Breast epithelium (tissue), 4 donors: Measurements from ENCODE around the gene TP63. TPM values are rescaled to one million over a fixed set of nuclear protein-coding genes. Genes with fewer than 3 reads are reported as not detected.
"Not testable (repeated sequence)": the region's sequence is repeated elsewhere in the genome, so short reads cannot be mapped to it uniquely, and the experiment has no call there.

Experiments used
- DNase-seq, 2 donors: peaks; one replicate each; pipeline ENCODE4 v3.0.0-alpha.2; 2019; ENCODE audit warnings: low spot score in 2 of 2
- H3K27ac ChIP-seq, 2 donors: fragments of 200-600 bp; sonication (generic) in 1 of 2; one replicate each; pipeline ENCODE4 v1.5.1; 2016 to 2019; ENCODE audit warnings: mild to moderate bottlenecking in 1 of 2
- H3K27me3 ChIP-seq, 2 donors: fragments of 200-600 bp; sonication (generic) in 1 of 2; one replicate each; pipeline versions ENCODE4 v1.5.1 to v1.6.0; 2017 to 2019; ENCODE audit warnings: control low read depth in 1 of 2, mild to moderate bottlenecking in 1 of 2
- H3K36me3 ChIP-seq: fragments of 200-600 bp; one replicate; pipeline ENCODE4 v1.5.1; 2019
- H3K4me1 ChIP-seq, 2 donors: fragments of 200-600 bp; sonication (generic); one replicate each; pipeline ENCODE4 v1.5.1; 2016 to 2019; ENCODE audit warnings: control low read depth in 1 of 2
- H3K4me3 ChIP-seq, 3 donors: fragments of 200-600 bp; sonication (generic); 1 replicate in 2 of 3; 2 replicates in 1 of 3; pipeline ENCODE4 v1.5.1; 2016 to 2019; ENCODE audit warnings: mild to moderate bottlenecking in 3 of 3, moderate library complexity in 2 of 3
- H3K9me3 ChIP-seq, 2 donors: fragments of 200-600 bp; sonication (generic) in 1 of 2; one replicate each; pipeline ENCODE4 v1.5.1; 2016 to 2019; ENCODE audit warnings: control low read depth in 1 of 2
- POLR2A ChIP-seq: fragments of 450-650 bp; IDR thresholded peaks from one replicate; pipeline ENCODE4 v1.6.1; 2016; ENCODE audit warnings: antibody characterized with exemption, mild to moderate bottlenecking, moderate library complexity
- POLR2AphosphoS5 ChIP-seq, 3 donors: sonication (generic); formaldehyde crosslinking; IDR thresholded peaks; one replicate each; pipeline ENCODE4 v1.6.1; 2017; ENCODE audit warnings: antibody characterized with exemption in 3 of 3
- intact Hi-C: fragments of 100-400 bp; cut with DNase I; formaldehyde crosslinking; loops from one replicate; pipeline ENCODE4 v1.15.1; 2023; ENCODE audit warnings: low total_unique reads
- total RNA-seq, 3 donors: library from RNA; depleted of rRNA; stranded (reverse); fragments of >200 nt; gene quantifications; one replicate each; pipeline ENCODE4 v1.1.0, GENCODE V29; 2016
- TF ChIP-seq, protein P1 (sequence below), 3 donors: fragments of 450-650 bp; IDR thresholded peaks; one replicate each; pipeline ENCODE4 v1.5.1; 2016 to 2017; ENCODE audit warnings: antibody characterized with exemption in 3 of 3, mild to moderate bottlenecking in 3 of 3, moderate library complexity in 3 of 3

Gene TP63
- total RNA-seq, 3 donors from 2014 or later, result 0.96 to 47.7 (median 20.0) TPM

DNA sequence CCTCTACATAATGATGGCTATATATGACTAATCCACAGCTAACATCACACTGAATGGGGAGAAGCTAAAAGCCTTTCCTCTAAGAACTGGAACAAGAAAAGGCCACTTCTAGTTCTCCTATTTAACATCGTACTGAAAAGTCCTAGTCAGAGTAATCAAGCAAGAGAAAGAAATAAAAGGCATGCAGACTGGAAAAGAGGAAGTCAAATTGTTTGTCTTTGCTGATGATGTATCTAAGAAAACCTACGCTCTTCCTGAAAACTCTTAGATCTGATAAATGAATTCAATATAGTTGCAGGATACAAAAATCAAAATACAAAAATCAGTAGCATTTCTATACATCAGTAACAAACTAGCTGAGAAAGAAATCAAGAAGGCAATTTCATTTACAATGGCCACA lies 116.9 kb downstream of the TP63 start:
- intact Hi-C loops, result no loop called here
- no peaks in the 10 kb centered on the region for H3K4me1 ChIP-seq
- no peak overlapping the region for H3K4me3 ChIP-seq
- no peaks in the 10 kb centered on the region for H3K27me3 ChIP-seq
- TF ChIP-seq, protein P1, sequence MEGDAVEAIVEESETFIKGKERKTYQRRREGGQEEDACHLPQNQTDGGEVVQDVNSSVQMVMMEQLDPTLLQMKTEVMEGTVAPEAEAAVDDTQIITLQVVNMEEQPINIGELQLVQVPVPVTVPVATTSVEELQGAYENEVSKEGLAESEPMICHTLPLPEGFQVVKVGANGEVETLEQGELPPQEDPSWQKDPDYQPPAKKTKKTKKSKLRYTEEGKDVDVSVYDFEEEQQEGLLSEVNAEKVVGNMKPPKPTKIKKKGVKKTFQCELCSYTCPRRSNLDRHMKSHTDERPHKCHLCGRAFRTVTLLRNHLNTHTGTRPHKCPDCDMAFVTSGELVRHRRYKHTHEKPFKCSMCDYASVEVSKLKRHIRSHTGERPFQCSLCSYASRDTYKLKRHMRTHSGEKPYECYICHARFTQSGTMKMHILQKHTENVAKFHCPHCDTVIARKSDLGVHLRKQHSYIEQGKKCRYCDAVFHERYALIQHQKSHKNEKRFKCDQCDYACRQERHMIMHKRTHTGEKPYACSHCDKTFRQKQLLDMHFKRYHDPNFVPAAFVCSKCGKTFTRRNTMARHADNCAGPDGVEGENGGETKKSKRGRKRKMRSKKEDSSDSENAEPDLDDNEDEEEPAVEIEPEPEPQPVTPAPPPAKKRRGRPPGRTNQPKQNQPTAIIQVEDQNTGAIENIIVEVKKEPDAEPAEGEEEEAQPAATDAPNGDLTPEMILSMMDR (IDR thresholded peaks at IDR 0.05), result no peak
- TF ChIP-seq POLR2AphosphoS5 (IDR thresholded peaks at IDR 0.05), result no peak
- no peak for TF ChIP-seq POLR2A
- H3K36me3 ChIP-seq, result no peaks in the 10 kb centered on the region
- H3K27ac ChIP-seq, result no peak overlapping the region
- no peak for DNase-seq
- H3K9me3 ChIP-seq, result peaks cover 9 to 18% of the 10 kb centered on the region in 2 donors

DNA sequence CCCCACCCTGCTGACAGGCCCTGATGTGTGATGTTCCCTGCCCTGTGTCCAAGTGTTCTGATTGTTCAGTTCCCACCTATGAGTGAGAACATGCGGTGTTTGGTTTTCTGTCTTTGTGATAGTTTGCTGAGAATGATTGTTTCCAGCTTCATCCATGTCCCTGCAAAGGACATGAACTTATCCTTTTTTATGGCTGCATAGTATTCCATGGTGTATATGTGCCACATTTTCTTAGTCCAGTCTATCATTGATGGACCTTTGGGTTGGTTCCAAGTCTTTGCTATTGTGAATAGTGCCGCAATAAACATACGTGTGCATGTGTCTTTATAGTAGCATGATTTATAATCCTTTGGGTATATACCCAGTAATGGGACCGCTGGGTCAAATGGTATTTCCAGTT lies 119.8 kb downstream of the TP63 start:
- H3K4me3 ChIP-seq, H3K36me3 ChIP-seq, DNase-seq, H3K27me3 ChIP-seq, H3K9me3 ChIP-seq, H3K27ac ChIP-seq, intact Hi-C loops, H3K4me1 ChIP-seq: not testable (repeated sequence)

DNA sequence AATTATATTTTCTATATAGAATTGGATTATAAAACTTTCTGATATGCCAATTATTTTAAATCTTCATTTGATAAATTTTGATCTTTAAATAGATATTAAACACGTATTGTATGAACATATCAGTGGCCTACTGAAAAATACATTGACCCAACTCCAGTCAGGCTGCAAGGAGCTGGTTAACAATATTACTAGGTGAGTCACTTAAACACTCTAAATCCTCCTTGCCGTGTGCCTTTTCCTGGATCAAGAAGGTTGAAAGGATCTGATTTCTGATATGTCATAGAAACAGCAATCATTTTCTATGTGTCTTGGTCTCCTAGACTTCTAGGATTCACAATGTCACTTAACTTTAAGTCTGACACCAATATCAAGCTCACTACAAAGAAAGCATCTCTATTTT lies 123.2 kb downstream of the TP63 start:
- Histone ChIP-seq H3K27me3 (no peaks in the 10 kb centered on the region), H3K4me3 (no peak overlapping the region), H3K4me1 (peaks cover 0 to 5% of the 10 kb centered on the region in 2 donors), H3K27ac (no peak overlapping the region), H3K36me3 (no peaks in the 10 kb centered on the region), H3K9me3 (no peaks in the 10 kb centered on the region)
- TF ChIP-seq POLR2A (no peak), POLR2AphosphoS5 (IDR thresholded peaks at IDR 0.05) (no peak)
- DNase-seq, result no peak
- intact Hi-C loops, result no loop called here

DNA sequence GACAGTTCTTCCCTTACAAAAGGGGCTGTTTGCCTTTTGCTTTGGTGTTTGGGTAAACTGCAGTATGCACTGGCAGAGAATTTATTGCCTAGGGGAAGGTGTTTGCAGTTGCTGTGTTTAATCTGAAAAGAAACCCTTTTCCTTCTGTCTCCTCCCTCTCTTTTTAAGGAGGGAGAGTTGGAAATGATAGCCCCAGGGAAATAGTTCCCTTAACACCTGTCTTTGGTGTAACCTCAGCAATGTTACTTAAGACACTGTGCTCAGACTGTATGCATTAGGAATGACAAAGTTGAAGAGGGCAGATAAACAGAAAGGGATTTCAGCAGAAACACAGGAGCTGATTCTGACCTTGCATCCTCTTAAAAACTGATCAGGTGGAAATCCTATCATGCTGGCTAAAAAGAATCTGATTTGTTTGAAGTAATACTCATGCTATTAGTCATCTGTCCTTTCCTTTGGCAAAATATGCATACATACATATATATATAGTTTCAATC lies 125.4 kb downstream of the TP63 start:
- peaks cover 0 to 5% of the 10 kb centered on the region in 2 donors for H3K4me1 ChIP-seq
- no peaks in the 10 kb centered on the region for H3K36me3 ChIP-seq
- H3K27me3 ChIP-seq, result no peaks in the 10 kb centered on the region
- TF ChIP-seq POLR2AphosphoS5 (IDR thresholded peaks at IDR 0.05) (no peak), POLR2A (no peak)
- TF ChIP-seq, protein P1 (IDR thresholded peaks at IDR 0.05), result no peak
- H3K4me3 ChIP-seq, result no peak overlapping the region
- intact Hi-C loops, result no loop called here
- no peak overlapping the region for H3K27ac ChIP-seq
- DNase-seq, result no peak
- no peaks in the 10 kb centered on the region for H3K9me3 ChIP-seq

DNA sequence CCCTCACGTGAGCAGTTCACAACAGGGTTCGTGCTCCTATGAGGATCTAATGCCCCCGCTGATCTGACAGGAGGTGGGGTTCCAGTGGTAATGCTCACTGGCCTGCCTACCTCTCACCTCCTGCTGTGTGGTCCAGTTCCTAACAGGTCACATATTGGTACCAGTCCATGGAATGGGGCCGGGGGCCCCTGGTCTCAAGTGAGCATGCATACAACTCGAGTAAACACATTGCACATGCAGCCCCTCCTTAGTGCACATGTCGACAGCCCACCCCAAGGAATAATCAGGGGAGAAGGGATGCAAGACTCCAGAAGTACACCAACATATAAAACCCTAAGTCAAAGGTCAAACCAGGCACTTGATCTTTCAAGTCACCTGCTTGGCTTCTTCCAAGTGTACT lies 127.0 kb downstream of the TP63 start:
- TF ChIP-seq POLR2AphosphoS5 (IDR thresholded peaks at IDR 0.05), result no peak
- no peak for TF ChIP-seq POLR2A
- TF ChIP-seq, protein P1 (IDR thresholded peaks at IDR 0.05), result no peak
- no peak overlapping the region for H3K4me3 ChIP-seq
- peaks cover 0 to 5% of the 10 kb centered on the region in 2 donors for H3K4me1 ChIP-seq
- no peaks in the 10 kb centered on the region for H3K36me3 ChIP-seq
- intact Hi-C loops, result no loop called here
- no peak for DNase-seq
- no peak overlapping the region for H3K27ac ChIP-seq
- no peaks in the 10 kb centered on the region for H3K9me3 ChIP-seq
- no peaks in the 10 kb centered on the region for H3K27me3 ChIP-seq

DNA sequence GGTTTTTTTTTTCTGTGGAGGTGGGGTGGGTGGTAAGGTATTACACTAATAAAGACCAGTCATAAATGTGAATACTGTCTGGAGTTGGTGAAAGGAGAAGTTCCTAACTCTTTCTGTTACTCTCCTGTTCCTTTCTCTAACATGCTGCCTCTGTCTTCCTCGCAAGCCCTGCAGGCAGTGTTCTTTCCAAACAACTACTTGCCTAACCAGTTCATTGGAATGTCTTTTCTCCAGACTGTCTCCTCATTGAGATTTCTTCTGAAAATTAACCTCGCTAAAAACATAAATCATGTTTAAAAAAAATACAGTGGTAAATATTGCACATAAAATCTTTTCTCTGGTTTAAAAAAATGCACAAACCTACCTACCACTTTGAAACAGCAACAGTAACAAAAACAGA lies 135.2 kb downstream of the TP63 start:
- peak; percentile 57 to 73 for DNase-seq
- TF ChIP-seq, protein P1 (IDR thresholded peaks at IDR 0.05), result no peak
- peak in 1 of 3 donors; percentile 54 for TF ChIP-seq POLR2AphosphoS5 (IDR thresholded peaks at IDR 0.05)
- H3K36me3 ChIP-seq, result no peaks in the 10 kb centered on the region
- peak overlapping the region in 1 of 3 donors; percentile 31 for H3K4me3 ChIP-seq
- H3K27me3 ChIP-seq, result no peaks in the 10 kb centered on the region
- no peaks in the 10 kb centered on the region for H3K4me1 ChIP-seq
- intact Hi-C loops, result no loop called here
- H3K27ac ChIP-seq, result peak overlapping the region; percentile 33 to 66
- no peaks in the 10 kb centered on the region for H3K9me3 ChIP-seq
